Gastroesophageal sphincter (tissue), 4 donors: Measurements from ENCODE around the gene CNPY4. TPM values are rescaled to one million over a fixed set of nuclear protein-coding genes. Genes with fewer than 3 reads are reported as not detected.

Experiments used
- ATAC-seq: fragments of 150-250 bp; one replicate; pipeline ENCODE4 v1.9.1; 2016; ENCODE audit warnings: mild to moderate bottlenecking, moderate library complexity
- H3K27ac ChIP-seq, 4 donors: fragments of 200-600 bp; sonication (generic) in 3 of 4; 1 replicate in 3 of 4; 2 replicates in 1 of 4; pipeline ENCODE4 v1.5.1; 2016 to 2019
- H3K27me3 ChIP-seq: fragments of 200-600 bp; sonication (generic); one replicate; pipeline ENCODE4 v1.5.1; 2019
- H3K36me3 ChIP-seq, 2 donors: fragments of 200-600 bp; sonication (generic); one replicate each; pipeline ENCODE4 v1.5.1; 2019; ENCODE audit warnings: control low read depth in 1 of 2
- H3K4me1 ChIP-seq, 3 donors: fragments of 200-600 bp; sonication (generic); 1 replicate in 2 of 3; 2 replicates in 1 of 3; pipeline ENCODE4 v1.5.1; 2016 to 2019; ENCODE audit warnings: control low read depth in 2 of 3
- H3K4me3 ChIP-seq, 2 donors: fragments of 200-600 bp; sonication (generic); one replicate each; pipeline ENCODE4 v1.5.1; 2019; ENCODE audit warnings: mild to moderate bottlenecking in 1 of 2, moderate library complexity in 1 of 2
- H3K9me3 ChIP-seq, 3 donors: fragments of 200-600 bp; sonication (generic); one replicate each; pipeline ENCODE4 v1.5.1; 2017 to 2019; ENCODE audit warnings: control low read depth in 2 of 3
- EP300 ChIP-seq: sonication (generic); formaldehyde crosslinking; IDR thresholded peaks from one replicate; pipeline ENCODE4 v1.6.1; 2017; ENCODE audit warnings: antibody characterized with exemption, mild to moderate bottlenecking
- POLR2A ChIP-seq, 2 donors: fragments of 450-650 bp; IDR thresholded peaks; one replicate each; pipeline ENCODE4 v1.6.1; 2017; ENCODE audit warnings: antibody characterized with exemption in 2 of 2, mild to moderate bottlenecking in 2 of 2, moderate library complexity in 1 of 2
- POLR2AphosphoS5 ChIP-seq: sonication (generic); formaldehyde crosslinking; IDR thresholded peaks from one replicate; pipeline ENCODE4 v1.6.1; 2017; ENCODE audit warnings: antibody characterized with exemption
- WGBS, 2 donors: methylation state at CpG; one replicate each; pipeline ENCODE4 v1.1.5; 2018; ENCODE audit warnings: low coverage in 1 of 2; 5-methylcytosine and 5-hydroxymethylcytosine counted together
- total RNA-seq, 4 donors: library from RNA; depleted of rRNA; stranded (reverse); fragments of >200 nt; gene quantifications; one replicate each; pipeline ENCODE4 v1.1.0, GENCODE V29; 2016
- TF ChIP-seq, protein P1 (sequence below), 4 experiments: fragments of 200-600 bp in 2 of 4; fragments of 450-650 bp in 2 of 4; sonication (generic) in 1 of 4; IDR thresholded peaks; one replicate each; pipeline ENCODE4 v1.5.1; 2017 to 2019; ENCODE audit warnings: antibody characterized with exemption in 4 of 4, mild to moderate bottlenecking in 2 of 4, moderate library complexity in 2 of 4

The CNPY4 gene
- total RNA-seq, 4 donors from 2014 or later: 13.0 to 21.0 (median 14.8) TPM

DNA sequence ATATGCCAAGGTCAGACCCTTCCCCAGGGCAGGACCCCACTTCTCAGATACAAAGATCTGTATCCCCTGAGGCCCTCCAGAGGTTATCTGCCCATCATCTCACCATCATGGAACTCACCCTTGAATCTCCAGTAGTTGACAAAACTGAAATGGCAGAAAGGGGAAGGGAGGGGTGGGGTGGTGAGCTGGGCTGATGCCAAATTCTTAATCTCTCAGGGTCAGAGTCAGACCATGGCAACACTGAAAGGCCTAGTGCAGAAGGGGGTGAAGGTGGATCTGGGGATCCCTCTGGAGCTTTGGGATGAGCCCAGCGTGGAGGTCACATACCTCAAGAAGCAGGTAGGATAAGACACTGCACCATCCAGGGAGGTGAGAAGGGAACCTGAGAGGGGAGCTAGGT is 3.1 kb downstream of the CNPY4 start:
- TF ChIP-seq, protein P1, sequence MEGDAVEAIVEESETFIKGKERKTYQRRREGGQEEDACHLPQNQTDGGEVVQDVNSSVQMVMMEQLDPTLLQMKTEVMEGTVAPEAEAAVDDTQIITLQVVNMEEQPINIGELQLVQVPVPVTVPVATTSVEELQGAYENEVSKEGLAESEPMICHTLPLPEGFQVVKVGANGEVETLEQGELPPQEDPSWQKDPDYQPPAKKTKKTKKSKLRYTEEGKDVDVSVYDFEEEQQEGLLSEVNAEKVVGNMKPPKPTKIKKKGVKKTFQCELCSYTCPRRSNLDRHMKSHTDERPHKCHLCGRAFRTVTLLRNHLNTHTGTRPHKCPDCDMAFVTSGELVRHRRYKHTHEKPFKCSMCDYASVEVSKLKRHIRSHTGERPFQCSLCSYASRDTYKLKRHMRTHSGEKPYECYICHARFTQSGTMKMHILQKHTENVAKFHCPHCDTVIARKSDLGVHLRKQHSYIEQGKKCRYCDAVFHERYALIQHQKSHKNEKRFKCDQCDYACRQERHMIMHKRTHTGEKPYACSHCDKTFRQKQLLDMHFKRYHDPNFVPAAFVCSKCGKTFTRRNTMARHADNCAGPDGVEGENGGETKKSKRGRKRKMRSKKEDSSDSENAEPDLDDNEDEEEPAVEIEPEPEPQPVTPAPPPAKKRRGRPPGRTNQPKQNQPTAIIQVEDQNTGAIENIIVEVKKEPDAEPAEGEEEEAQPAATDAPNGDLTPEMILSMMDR (IDR thresholded peaks at IDR 0.05): no peak
- no peak for TF ChIP-seq POLR2AphosphoS5
- Histone ChIP-seq H3K36me3 (peaks cover 0 to 27% of the 10 kb centered on the region in 2 donors), H3K9me3 (no peaks in the 10 kb centered on the region), H3K27ac (no peak overlapping the region), H3K4me1 (peaks cover 0 to 68% (median 23%) of the 10 kb centered on the region in 3 donors), H3K4me3 (no peak overlapping the region), H3K27me3 (no peaks in the 10 kb centered on the region)
- 100% methylated on average over 1 of the region's 1 CpG; no CpG with 5 or more reads in 1 of the 2 donors for WGBS, 2 donors
- no peak for ATAC-seq

- ATAC-seq: no peak
- H3K27me3 ChIP-seq: no peaks in the 10 kb centered on the region
- peak overlapping the region in 1 of 4 donors; percentile 98 for H3K27ac ChIP-seq
- H3K4me1 ChIP-seq: peaks cover 0 to 67% (median 23%) of the 10 kb centered on the region in 3 donors
- peaks cover 0 to 27% of the 10 kb centered on the region in 2 donors for H3K36me3 ChIP-seq
- 61 to 100% methylated on average over 1 to 4 of the region's 4 CpGs for WGBS, 2 donors
- H3K4me3 ChIP-seq: no peak overlapping the region
- H3K9me3 ChIP-seq: no peaks in the 10 kb centered on the region
- TF ChIP-seq, protein P1 (IDR thresholded peaks at IDR 0.05): no peak
- TF ChIP-seq EP300: no peak
- no peak for TF ChIP-seq POLR2A (IDR thresholded peaks at IDR 0.05)
- no peak for TF ChIP-seq POLR2AphosphoS5
Observed at GRCh38 chr7:100124301-100125230, 5.1 kb downstream of the CNPY4 start.

DNA sequence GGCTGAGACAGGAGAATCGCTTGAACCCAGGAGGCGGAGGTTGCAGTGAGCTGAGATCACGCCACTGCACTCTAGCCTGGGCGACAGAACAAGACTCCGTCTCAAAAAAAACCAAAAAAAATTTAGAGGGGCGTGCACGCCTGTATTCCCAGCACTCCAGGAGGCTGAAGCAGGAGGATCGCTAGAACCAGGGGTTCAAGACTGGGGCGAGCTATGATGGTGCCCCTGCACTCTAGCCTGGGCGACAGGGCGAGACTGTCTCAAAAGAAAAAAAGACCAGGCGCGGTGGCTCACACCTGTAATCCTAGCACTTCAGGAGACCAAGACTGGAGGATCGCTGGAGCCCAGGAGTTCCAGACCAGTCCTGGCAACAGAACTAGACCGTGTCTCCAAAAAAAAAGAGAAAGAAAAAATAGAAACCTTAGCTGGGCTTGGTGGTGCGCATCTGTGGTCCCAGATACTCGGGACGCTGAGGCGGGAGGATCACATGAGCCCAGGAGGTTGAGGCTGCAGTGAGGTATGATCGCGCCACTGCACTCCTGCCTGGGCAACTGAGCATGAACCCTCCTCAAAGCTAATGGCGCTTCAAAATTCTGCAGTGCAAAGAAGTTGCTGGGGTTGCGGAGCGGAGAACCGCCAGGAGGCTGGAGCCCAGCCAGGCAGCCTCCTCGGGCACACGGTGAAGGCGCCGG is 7.0 kb downstream of the CNPY4 start:
- no peaks in the 10 kb centered on the region for H3K9me3 ChIP-seq
- no peak for ATAC-seq
- H3K27ac ChIP-seq: peak overlapping the region; percentile 87 to 98 (median 96)
- H3K4me3 ChIP-seq: peak overlapping the region; percentile 74 to 96
- peaks cover 0 to 61% (median 17%) of the 10 kb centered on the region in 3 donors for H3K4me1 ChIP-seq
- TF ChIP-seq EP300 (no peak), POLR2A (IDR thresholded peaks at IDR 0.05) (no peak)
- TF ChIP-seq, protein P1 (IDR thresholded peaks at IDR 0.05): peak in 2 of 4 experiments; percentile 16 to 18
- H3K27me3 ChIP-seq: no peaks in the 10 kb centered on the region
- H3K36me3 ChIP-seq: peaks cover 0 to 27% of the 10 kb centered on the region in 2 donors
- 6 to 8% methylated on average over 18 to 21 of the region's 29 CpGs for WGBS, 2 donors

DNA sequence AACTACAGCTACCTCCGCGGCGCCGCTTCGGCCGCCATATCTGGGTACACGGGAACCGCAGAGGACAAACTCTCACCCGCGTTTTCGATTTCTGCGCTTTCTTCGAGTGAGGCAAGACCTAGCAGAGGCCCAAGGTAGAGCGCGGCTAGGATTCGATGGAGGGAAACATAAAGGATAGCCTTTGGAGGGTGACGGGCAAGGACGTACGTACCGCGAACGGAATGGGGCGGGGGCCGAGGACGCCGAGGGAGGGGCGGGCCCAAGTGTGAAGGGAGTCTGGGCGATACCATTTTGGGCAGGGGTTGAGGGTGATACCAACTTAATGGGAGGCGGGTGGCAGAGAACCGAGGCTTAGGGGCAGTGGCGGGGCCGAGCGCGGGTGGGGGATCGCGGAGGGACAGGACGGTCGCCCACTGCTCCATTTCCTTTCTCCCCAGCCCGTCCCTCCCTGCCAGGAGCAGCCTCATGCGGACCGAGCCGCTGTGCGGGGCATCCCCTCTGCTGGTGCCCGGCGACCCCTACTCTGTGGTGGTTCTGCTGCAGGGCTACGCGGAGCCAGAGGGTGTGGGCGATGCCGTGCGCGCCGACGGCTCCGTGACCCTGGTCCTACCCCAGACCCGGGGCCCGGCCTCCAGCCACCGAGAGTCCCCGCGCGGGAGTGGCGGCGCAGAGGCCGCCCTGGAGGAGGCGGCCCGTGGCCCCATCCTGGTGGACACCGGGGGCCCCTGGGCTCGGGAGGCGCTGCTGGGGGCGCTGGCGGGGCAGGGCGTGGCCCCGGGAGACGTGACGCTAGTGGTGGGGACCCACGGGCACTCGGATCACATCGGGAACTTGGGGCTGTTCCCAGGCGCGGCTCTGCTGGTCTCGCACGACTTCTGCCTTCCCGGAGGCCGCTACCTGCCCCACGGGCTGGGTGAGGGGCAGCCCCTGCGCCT is 7.8 kb downstream of the CNPY4 start, which contains the start of gene MBLAC1:
TSS of gene MBLAC1 (plus strand) at position 37 of the 935 bp plus-strand sequence. CDS start at position 466, 429 bp downstream.
- Histone ChIP-seq H3K27ac (peak within 1 kb of the TSS; percentile 87 to 98 (median 96)), H3K9me3 (no peaks in the 10 kb centered on the region), H3K4me1 (peaks cover 0 to 58% (median 17%) of the 10 kb centered on the region in 3 donors), H3K36me3 (peaks cover 0 to 23% of the 10 kb centered on the region in 2 donors), H3K27me3 (no peaks in the 10 kb centered on the region), H3K4me3 (peak within 1 kb of the TSS; percentile 74 to 96)
- TF ChIP-seq POLR2A (IDR thresholded peaks at IDR 0.05): peak; percentile 15 to 34
- TF ChIP-seq, protein P1 (IDR thresholded peaks at IDR 0.05): peak in 1 of 4 experiments; percentile 11
- TF ChIP-seq POLR2AphosphoS5: peak; percentile 74
- TF ChIP-seq EP300: no peak
- WGBS, 2 donors: 0% methylated on average over 21 of the region's 85 CpGs; no CpG with 5 or more reads in 1 of the 2 donors
- ATAC-seq: peak; percentile 93
